ENCODE results near the gene TAOK3. TPM values are rescaled to one million over a fixed set of nuclear protein-coding genes. Genes with fewer than 3 reads are reported as not detected.

TAOK3 gene
- total RNA-seq, 1 experiment from 2014 or later: 21.9 TPM

- no peak for DNase-seq (ENCODE audit: low read depth)
Observed at GRCh38 chr12:118342090-118342489, 30.6 kb downstream of the TAOK3 start.

- DNase-seq (ENCODE audit: low read depth): no peak
Observed at GRCh38 chr12:118337194-118337838, 35.4 kb downstream of the TAOK3 start.

DNA sequence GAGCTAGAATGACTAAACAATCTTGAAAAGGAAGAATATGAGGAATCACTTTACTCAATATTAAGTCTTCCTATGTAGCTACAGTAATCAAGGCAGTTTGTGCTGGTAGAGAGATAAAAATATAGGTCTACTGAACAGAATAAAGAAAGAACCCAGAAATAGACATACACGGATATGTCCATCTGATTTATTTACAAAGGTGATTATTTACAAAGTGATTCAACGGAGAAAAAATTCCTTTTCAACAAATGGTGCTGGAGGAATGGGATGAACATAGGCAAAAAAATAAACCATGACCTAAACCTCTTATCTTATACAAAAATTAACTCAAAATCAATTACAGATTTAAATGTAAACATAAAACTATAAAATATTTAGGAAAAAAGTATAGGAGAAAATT lies 36.6 kb downstream of the TAOK3 start:
- DNase-seq (ENCODE audit: low read depth): no peak

DNA sequence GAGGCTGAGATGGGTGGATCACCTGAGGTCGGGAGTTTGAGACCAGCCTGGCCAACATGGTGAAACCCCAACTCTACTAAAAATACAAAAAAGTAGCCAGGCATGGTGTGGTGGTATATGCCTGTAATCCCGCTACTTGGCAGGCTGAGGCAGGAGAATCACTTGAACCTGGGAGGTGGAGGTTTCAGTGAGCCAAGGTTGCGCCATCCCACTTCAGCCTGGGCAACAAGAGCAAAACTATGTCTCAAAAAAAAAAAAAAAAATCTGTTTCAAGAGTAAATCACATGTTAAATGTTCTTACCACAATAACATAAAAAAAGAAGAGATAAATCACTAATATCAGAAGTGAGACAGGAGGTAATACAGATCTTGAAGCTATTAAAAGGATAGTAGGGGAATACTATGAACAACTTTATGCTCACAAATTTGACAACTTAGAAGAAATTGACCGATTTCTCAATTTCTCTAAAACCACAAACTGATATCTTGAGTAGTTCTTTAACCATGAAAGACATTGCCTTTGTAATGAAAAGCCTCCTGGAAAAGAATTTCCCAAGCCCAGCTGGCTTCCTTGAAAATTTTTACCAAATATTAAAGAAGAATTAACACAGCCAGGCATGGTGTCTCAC lies 37.7 kb downstream of the TAOK3 start:
- no peak for DNase-seq (ENCODE audit: low read depth)

- no peak for DNase-seq (ENCODE audit: low read depth)
Observed at GRCh38 chr12:118334241-118334640, 38.5 kb downstream of the TAOK3 start.

- no peak for DNase-seq (ENCODE audit: low read depth)
Observed at GRCh38 chr12:118332511-118332910, 40.2 kb downstream of the TAOK3 start.

DNA sequence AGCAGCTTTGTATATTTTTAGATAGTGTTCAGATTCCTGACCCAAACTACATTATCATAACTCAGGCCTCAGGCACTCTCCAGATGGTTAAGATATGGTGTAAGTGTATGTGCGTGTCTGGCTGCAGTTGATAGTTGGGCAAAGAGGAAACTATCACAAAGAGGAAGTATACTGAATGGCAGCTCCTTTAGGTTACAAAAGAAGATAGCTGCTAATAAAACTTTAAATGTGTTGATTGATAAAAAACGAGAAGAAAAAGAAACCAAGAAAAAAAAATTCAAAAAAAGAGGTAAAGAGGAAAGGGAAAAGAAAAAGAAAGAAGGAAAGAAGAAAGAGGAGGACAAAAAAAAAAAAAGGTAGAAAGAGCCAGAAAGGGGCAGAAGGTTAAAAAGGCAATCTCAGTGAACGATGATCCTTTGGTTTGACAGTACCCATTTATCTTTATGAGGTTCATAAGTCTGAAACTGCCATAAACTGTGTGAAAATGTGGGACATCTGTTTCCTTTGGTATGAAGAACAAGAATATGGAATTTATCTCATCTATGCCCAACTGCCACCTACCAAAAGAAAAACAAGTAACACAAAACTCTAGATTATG lies 42.2 kb downstream of the TAOK3 start:
- DNase-seq (ENCODE audit: low read depth): no peak

DNA sequence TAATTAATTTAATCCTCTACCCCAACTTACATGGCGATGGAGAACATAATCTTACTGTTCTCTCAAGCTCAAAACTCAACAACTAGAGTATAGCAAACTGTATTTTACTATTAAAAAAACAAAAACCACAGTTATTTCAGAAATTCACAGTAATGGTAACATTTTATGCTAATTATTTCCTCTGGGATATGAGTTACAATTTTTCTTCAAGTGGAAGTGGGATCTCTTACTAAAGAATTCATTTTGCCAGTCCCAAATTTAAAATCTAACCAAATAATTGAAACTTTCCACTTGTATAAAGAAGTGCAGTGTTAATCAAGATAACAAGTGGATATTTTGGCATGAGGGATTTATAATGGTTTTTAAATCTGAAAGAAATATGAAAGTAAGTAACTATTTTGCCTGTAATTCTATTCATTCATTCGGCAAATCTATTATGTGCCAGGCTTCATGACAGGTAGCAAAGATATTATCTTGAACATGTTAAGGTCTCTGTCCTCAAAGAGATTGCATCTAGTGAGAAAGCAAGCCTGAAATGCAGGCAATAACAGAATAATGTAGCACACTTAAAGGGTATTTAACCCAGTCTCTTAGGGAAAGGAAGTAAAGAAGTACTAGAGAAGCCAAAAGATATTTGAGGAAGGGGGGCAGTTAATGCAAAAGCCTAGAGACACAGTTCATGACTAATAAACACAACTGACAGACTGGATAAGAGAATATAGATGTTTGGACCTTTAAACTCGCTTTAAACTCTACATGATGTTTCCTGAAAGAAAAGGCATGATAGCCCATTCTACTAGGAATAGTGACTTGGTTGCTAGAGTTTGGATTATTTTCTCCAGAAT lies 44.0 kb downstream of the TAOK3 start:
- DNase-seq (ENCODE audit: low read depth): no peak

DNA sequence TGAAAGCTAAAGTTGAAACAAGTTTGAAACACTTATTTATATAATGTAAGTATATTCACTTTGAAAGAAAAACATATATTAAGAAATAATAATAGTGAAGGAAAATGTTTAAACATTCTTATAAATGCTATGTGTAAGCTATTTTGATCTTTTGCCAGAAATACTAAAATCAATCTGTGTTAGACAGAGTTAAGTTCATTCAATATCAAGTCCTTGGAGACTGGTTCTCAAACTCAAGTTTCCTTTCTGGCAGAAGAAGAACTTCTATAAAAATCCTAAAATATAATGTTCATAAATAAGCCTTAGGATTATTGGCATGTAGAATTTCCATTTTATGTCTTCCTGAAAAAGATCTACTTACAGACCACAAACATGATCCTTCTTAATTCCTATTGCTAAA lies 45.3 kb downstream of the TAOK3 start:
- no peak for DNase-seq (ENCODE audit: low read depth)

- DNase-seq (ENCODE audit: low read depth): no peak
Observed at GRCh38 chr12:118326991-118327390, 45.7 kb downstream of the TAOK3 start.

DNA sequence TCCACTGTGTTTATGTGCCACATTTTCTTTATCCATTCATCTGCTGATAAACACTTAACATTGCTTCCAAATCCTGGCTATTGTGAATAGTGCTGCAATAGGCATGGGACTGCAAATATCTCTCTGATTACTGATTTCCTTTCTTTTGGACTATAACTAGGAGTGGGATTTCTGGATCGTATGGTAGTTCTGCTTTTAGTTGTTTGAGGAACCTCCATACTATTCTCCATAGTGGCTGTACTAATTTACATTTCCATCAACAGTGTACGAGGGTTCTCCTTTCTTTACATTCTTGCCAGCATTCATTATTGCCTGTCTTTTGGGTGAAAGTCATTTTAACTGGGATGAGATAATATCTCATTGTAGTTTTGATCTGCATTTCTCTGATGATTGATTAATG lies 47.6 kb downstream of the TAOK3 start:
- DNase-seq (ENCODE audit: low read depth): no peak

DNA sequence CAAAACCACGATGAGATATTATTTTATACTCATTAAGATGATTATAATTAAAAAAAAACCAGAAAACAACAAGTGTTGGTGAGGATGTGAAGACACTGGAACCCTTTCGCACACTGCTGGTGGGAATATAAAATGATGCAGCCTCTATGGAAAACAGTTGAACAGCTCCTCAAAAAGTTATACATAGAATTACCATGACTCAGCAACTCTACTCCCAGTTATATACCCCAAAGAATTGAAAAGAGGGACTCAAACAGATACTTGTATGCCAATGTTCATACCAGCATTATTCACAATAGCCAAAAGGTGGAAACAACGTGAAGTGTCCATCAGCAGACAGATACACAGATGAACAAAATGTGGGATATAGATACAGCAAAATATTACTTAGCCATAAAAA lies 53.1 kb downstream of the TAOK3 start:
- no peak for DNase-seq (ENCODE audit: low read depth)

DNA sequence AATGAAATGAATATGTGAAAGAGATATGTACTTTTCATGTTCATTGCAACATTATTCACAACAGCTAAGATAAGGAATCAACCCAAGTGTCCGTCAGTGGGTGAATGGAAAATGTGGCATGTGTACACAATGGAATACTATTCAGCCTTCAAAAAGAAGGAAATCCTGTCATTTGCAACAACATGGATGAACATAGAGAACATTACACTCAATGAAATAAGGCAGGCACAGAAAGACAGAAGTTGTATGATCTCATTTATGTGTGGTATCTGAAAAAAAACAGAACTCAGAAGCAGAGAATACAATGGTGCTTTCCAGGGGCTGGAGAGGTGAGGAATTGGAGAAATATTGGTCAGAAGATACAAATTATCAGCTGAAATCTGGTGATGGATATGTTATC lies 54.0 kb downstream of the TAOK3 start:
- DNase-seq (ENCODE audit: low read depth): no peak

DNA sequence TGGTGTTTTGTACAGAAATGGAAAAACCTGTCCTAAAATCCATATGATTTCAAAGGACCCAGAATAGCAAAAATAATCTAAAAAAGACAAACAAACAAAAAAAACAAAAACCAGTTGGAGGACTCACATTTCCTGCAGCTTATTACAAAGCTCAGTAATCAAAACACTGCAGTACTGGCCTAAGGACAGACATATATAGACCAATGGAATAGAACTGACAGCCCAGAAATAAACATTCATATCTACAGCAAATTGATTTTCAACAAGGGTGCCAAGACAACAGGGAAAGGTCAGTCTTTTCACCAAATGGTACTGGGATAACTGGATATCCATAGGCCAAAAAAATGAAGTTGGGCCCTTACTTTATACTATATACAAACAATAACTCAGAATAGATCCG lies 55.0 kb downstream of the TAOK3 start:
- DNase-seq (ENCODE audit: low read depth): no peak

DNA sequence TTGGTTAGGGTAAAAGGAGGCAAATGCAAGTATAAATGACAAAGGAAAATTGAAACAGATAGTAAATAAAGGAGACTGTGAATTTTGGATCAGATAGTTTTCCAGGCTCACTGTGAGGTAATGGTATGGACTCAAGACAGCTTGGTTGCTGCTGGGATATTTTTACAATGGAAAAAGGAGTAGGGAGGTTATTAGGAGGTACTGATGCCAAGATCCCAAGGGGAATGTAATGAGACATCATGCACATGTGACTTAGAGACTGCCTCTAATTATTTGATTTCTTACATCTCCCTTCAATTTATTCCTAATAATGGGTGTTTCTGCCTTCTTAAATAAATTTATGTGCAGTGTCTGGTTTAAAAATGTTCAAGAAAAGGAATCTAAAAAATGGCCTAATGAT lies 56.9 kb downstream of the TAOK3 start:
- no peak for DNase-seq (ENCODE audit: low read depth)

DNA sequence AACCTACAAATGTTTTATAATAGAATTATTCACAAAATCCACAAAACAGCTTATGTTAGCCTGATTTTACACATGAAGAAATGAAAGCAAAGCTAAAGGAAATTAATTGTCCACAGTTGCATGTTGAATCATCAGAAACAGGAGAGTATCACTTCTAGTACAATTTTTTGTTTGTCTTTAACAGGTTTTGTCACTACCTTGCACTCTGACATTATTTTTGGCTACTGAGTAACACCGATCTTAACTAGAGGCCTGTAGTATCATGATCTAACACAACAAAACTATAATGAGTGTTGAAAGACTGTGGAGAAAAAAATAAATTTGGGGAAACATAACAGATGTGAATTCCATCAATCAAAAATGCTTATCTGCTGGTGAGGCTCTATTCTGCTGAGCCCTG lies 60.1 kb downstream of the TAOK3 start:
- DNase-seq (ENCODE audit: low read depth): peak; percentile 54

- DNase-seq (ENCODE audit: low read depth): no peak
Observed at GRCh38 chr12:118311666-118312065, 61.0 kb downstream of the TAOK3 start.

- no peak for DNase-seq (ENCODE audit: low read depth)
Observed at GRCh38 chr12:118310320-118310719, 62.4 kb downstream of the TAOK3 start.

DNA sequence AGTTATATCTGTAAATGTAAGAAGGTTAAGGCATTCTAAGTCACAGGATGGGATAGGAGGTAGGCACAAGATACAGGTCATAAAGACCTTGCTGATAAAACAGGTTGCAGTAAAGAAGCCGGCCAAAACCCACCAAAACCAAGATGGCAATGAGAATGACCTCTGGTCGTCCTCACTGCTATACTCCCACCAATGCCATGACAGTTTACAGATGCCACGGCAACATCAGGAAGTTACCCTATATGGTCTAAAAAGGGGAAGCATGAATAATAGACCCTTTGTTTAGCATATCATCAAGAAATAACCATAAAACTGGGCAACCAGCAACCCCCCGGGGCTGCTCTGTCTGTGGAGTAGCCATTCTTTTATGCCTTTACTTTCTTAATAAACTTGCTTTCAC lies 64.7 kb downstream of the TAOK3 start:
- DNase-seq (ENCODE audit: low read depth): peak; percentile 81

GRCh38 chr12:118307069-118307954 lies 65.4 kb downstream of the TAOK3 start:
- peak; percentile 94 for DNase-seq (ENCODE audit: low read depth)

GRCh38 chr12:118304093-118304492 lies 68.6 kb downstream of the TAOK3 start:
- no peak for DNase-seq (ENCODE audit: low read depth)

All from LHCN-M2 (cell line).